Nephron (organoid): ENCODE measurements around the gene CCDC33.

Experiments used
- H3K27ac Mint-ChIP-seq, 3 experiments: 2 replicates each; pipeline ENCODE4 v1.8.0; 2020; ENCODE audit warnings: mixed read lengths in 3 of 3, mild to moderate bottlenecking in 2 of 3, moderate library complexity in 1 of 3
- H3K27me3 Mint-ChIP-seq: 2 replicates; pipeline ENCODE4 v1.8.0; 2021; ENCODE audit warnings: low read depth, mild to moderate bottlenecking, moderate library complexity, mixed read lengths
- H3K36me3 Mint-ChIP-seq: 2 replicates; pipeline ENCODE4 v1.8.0; 2020; ENCODE audit warnings: low read depth, mixed read lengths
- H3K4me1 Mint-ChIP-seq: 2 replicates; pipeline ENCODE4 v1.8.0; 2020; ENCODE audit warnings: mixed read lengths
- H3K4me3 Mint-ChIP-seq, 3 experiments: 2 replicates each; pipeline ENCODE4 v1.8.0; 2020; ENCODE audit warnings: mild to moderate bottlenecking in 3 of 3, mixed read lengths in 3 of 3, moderate library complexity in 2 of 3
- H3K9me3 Mint-ChIP-seq: 2 replicates; pipeline ENCODE4 v1.8.0; 2020; ENCODE audit warnings: mixed read lengths
- CTCF ChIP-seq, 3 experiments: fragments of 200-600 bp; sonication (generic); IDR thresholded peaks; one replicate each; pipeline ENCODE4 v1.5.0; 2021; ENCODE audit warnings: antibody characterized with exemption in 3 of 3; ENCODE audit not compliant: unreplicated experiment in 3 of 3

Gene CCDC33

DNA sequence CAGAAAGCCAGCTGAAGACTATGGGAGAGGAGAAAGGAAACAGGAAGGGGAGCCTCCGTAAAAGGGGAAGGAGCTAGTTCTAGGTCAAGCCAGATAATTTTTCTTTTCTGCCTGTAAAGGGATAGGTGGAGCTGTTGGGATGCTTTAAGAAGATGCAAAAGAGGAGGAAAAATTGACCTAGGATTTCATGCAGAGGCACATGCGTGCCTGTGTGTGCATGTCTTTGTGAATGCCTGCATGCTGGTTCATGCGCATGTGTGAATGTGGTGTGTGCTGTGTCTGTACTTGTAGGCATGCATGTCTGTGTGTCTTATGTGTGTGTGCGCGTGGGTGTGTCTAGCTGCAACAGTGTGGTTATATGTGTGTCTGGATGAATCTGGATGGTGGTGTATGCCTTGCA lies 27.3 kb downstream of the CCDC33 start:
- Mint-ChIP-seq H3K9me3 (no peaks in the 10 kb centered on the region), H3K27ac (peak overlapping the region; percentile 40 to 55 (median 45)), H3K4me3 (peak overlapping the region in 2 of 3 experiments; percentile 4 to 13), H3K36me3 (no peaks in the 10 kb centered on the region), H3K4me1 (peaks cover 48% of the 10 kb centered on the region), H3K27me3 (peaks cover 33% of the 10 kb centered on the region)
- no peak for TF ChIP-seq CTCF (IDR thresholded peaks at IDR 0.05; ENCODE audit: unreplicated experiment in 3 of 3)

- Mint-ChIP-seq H3K36me3 (no peaks in the 10 kb centered on the region), H3K4me3 (no peak overlapping the region), H3K27ac (peak overlapping the region in 1 of 3 experiments; percentile 40), H3K4me1 (peaks cover 42% of the 10 kb centered on the region), H3K9me3 (no peaks in the 10 kb centered on the region), H3K27me3 (peaks cover 33% of the 10 kb centered on the region)
- TF ChIP-seq CTCF (IDR thresholded peaks at IDR 0.05; ENCODE audit: unreplicated experiment in 3 of 3) = no peak
Observed at GRCh38 chr15:74264081-74264501, 28.0 kb downstream of the CCDC33 start.

DNA sequence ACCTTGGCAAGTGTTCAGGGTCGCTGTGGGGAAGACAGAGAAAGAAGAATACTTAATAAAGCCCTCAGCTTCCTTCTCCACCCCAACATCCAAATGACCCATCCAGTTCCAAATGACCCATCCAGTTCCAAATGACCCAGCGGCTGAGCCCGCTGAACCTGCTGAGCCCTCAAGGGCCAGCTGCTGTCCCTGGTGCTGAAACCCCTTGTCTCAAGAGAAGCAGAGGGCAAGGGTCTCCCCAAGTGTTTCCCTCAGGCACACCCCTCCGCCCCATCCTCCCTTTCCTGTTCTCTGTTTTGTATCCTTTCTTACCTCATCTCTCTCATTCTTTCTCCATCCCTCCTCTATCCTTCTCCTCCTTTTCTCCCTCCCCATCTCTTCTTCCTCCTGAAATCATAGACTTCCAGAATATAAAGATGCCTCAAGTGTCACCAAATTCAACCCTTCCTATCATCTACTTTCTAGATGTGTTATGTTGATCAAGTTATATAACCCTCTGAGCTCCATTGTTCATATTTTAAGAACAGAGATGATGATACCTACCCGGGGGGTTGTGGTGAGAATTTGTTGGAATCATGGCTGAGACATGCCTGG lies 29.0 kb downstream of the CCDC33 start:
- H3K27me3 Mint-ChIP-seq = peaks cover 26% of the 10 kb centered on the region
- peak overlapping the region in 1 of 3 experiments; percentile 25 for H3K27ac Mint-ChIP-seq
- no peaks in the 10 kb centered on the region for H3K36me3 Mint-ChIP-seq
- H3K9me3 Mint-ChIP-seq = no peaks in the 10 kb centered on the region
- H3K4me1 Mint-ChIP-seq = peaks cover 32% of the 10 kb centered on the region
- H3K4me3 Mint-ChIP-seq = peak overlapping the region in 1 of 3 experiments; percentile 39
- no peak for TF ChIP-seq CTCF (IDR thresholded peaks at IDR 0.05; ENCODE audit: unreplicated experiment in 3 of 3)

DNA sequence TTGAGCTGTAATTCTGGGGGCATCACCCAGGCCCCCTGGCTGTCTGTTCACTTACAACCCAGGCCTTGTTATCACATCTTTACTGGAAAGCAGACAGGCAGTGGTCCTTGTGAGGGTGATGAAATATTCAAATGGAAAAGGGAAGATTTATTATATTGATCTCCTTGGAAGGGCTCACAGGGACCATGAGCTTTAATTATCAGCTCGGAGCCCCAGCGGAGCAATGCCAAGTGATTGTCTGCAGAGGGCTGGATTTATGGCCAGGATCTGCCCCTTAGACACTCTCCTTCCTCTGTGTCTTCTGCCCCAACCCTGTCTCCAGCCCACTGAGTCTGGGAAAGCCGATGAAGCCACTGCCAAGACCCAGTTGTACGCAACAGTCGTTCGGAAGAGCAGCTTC lies 31.9 kb downstream of the CCDC33 start:
- no peaks in the 10 kb centered on the region for H3K9me3 Mint-ChIP-seq
- no peak for TF ChIP-seq CTCF (IDR thresholded peaks at IDR 0.05; ENCODE audit: unreplicated experiment in 3 of 3)
- H3K36me3 Mint-ChIP-seq = no peaks in the 10 kb centered on the region
- H3K27me3 Mint-ChIP-seq = peaks cover 25% of the 10 kb centered on the region
- peaks cover 21% of the 10 kb centered on the region for H3K4me1 Mint-ChIP-seq
- no peak overlapping the region for H3K27ac Mint-ChIP-seq
- no peak overlapping the region for H3K4me3 Mint-ChIP-seq

DNA sequence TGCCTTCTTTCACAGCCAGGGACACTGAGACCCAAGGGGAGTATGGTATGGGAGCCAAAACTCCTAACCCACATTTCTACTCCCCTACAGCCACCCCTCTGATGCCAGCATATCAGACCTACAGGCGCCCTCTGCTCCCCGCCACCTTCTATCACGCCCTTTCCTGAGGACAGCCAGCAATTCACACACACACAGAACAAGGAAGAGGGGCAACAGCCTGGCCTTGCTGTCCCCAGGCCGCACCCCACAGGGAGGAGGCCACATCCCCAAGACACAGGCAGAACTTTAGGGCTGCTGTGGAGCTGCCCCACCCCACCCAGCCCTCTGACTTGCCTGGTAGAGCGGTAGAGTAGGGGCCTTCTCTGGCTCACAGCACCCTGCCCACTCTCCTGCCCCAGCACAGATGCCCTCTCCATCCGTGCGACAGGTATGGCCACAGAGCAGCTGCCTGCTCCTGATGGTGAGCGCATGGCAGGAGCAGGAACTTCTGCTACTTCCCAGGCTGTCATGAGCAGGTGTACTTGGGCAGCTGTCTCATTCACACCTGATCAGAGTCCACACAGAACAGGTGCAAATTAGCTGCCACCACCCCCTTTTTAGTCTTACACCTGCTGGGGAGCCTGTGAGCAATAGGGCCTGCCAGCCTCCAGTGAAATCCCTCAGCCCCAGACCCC lies 33.4 kb downstream of the CCDC33 start:
- Mint-ChIP-seq H3K27me3 (peaks cover 16% of the 10 kb centered on the region), H3K4me3 (no peak overlapping the region), H3K36me3 (no peaks in the 10 kb centered on the region), H3K9me3 (no peaks in the 10 kb centered on the region), H3K27ac (no peak overlapping the region), H3K4me1 (peaks cover 12% of the 10 kb centered on the region)
- no peak for TF ChIP-seq CTCF (IDR thresholded peaks at IDR 0.05; ENCODE audit: unreplicated experiment in 3 of 3)

- no peak for TF ChIP-seq CTCF (IDR thresholded peaks at IDR 0.05; ENCODE audit: unreplicated experiment in 3 of 3)
- Mint-ChIP-seq H3K4me1 (peaks cover 7% of the 10 kb centered on the region), H3K36me3 (no peaks in the 10 kb centered on the region), H3K27ac (no peak overlapping the region), H3K4me3 (no peak overlapping the region), H3K27me3 (peaks cover 16% of the 10 kb centered on the region), H3K9me3 (no peaks in the 10 kb centered on the region)
Observed at GRCh38 chr15:74270155-74270554, 34.0 kb downstream of the CCDC33 start.
